HG03469 (cell line): ENCODE results near the gene ZNF827.
A peak's percentile ranks its signal among the peaks of the same experiment; 100 is the strongest.
"Not testable (repeated sequence)": the region's sequence is repeated elsewhere in the genome, so short reads cannot be mapped to it uniquely, and the experiment has no call there.

Experiments
- ATAC-seq: cut with Tn5 transposase; IDR thresholded peaks from one replicate; pipeline ENCODE4 v1.9.1; 2021; ENCODE audit warnings: mild to moderate bottlenecking, moderate library complexity, moderate number of reproducible peaks; ENCODE audit not compliant: unreplicated experiment

Gene ZNF827

DNA sequence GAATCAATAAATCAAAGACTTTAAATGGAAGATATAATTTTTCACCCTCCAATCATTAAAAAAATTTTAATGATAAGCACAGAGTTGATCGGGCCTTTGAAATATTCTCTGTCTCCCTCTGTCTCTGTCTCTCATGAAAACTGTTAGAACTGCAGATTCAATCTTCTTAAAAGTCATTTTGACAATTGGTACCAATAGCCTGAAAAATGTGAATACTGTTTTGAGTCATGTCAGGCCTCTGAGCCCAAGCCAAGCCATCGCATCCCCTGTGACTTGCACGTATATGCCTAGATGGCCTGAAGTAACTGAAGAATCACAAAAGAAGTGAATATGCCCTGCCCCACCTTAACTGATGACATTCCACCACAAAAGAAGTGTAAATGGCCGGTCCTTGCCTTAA lies 106.2 kb downstream of the ZNF827 start:
- not testable (repeated sequence) for ATAC-seq

DNA sequence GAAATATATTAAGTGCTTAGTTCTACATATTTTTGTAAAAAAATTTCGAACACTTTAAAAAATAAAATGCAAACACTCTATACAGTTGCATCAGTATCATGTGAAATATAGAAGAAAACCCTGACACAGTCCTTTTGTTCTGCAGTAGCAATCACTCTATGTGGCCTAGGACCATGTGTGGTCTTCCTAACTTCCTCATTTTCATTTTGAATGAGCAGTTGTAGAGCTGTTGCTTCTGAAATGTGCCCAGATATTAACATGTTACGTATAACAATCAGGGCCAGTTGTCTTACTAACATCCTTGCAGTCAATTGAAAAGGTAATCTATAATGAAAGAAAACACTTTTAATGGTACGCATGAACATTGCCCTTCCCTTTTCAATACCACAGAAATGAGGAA lies 107.9 kb downstream of the ZNF827 start:
- ATAC-seq = peak; percentile 59

- peak; percentile 36 for ATAC-seq
Measured at GRCh38 chr4:145829629-145830395, 108.8 kb downstream of the ZNF827 start.

- ATAC-seq = peak; percentile 58
Measured at GRCh38 chr4:145828802-145829485, 109.7 kb downstream of the ZNF827 start.

GRCh38 chr4:145827885-145828284 lies 110.7 kb downstream of the ZNF827 start:
- no peak for ATAC-seq

- ATAC-seq = no peak
Measured at GRCh38 chr4:145825255-145825654, 113.4 kb downstream of the ZNF827 start.

GRCh38 chr4:145824463-145824862 lies 114.2 kb downstream of the ZNF827 start:
- no peak for ATAC-seq

GRCh38 chr4:145823743-145824142 lies 114.9 kb downstream of the ZNF827 start:
- ATAC-seq = no peak

- no peak for ATAC-seq
Measured at GRCh38 chr4:145822581-145822980, 116.0 kb downstream of the ZNF827 start.

DNA sequence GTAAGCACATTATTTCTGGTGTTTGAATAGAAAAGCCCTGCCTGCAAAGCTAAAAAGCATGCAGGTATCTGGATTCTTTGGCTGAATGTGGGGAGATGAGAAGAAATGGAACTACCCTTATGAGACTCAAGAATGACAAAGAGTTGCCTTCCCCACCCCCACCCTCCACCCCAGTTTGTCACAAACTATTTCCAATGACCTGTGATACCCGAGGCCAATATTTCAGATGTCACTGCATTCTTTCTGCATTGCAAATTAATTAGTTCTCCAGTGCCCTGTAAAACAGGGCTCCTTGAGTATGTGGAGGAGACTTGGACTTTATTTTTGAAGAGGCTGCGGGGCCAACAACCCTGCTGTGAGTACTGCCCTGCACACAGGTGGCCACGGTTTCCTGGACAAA lies 116.4 kb downstream of the ZNF827 start:
- ATAC-seq = no peak

DNA sequence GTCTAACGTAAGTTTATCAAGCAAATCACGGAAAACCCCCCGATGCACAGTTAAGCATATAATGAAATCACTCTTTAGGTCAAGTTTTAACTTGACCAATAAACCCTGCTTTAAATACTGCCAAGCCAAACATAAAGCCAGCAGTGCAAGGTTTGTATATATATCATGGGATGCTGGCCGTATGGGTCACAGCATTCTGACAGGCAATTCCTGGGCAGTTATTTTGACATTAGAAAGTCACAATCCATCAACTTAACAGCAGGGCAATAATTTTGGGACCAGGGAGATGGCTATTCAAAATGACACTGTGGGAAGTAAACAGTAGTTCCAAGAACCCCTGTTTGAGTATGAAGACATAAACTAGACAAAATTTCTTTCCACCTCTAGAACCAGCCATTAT lies 116.9 kb downstream of the ZNF827 start:
- no peak for ATAC-seq

GRCh38 chr4:145820407-145820806 lies 118.2 kb downstream of the ZNF827 start:
- no peak for ATAC-seq

DNA sequence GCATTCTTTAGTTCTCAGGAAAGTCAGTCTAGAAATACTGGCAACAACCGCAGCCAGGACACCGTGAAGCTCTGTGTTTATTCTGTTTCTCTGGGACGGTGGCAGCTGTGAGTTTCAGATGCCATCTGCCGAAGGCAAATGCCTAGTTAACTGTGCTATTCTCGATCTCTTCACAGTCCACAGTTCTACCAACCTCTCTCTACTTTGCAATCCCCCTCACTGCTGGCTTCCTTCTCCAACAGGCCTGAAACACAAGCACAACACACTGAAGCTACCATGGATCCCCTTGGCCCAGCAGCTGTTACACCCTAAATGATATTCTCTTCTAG lies 118.8 kb downstream of the ZNF827 start:
- ATAC-seq = no peak

- no peak for ATAC-seq
Measured at GRCh38 chr4:145819101-145819852, 119.3 kb downstream of the ZNF827 start.

DNA sequence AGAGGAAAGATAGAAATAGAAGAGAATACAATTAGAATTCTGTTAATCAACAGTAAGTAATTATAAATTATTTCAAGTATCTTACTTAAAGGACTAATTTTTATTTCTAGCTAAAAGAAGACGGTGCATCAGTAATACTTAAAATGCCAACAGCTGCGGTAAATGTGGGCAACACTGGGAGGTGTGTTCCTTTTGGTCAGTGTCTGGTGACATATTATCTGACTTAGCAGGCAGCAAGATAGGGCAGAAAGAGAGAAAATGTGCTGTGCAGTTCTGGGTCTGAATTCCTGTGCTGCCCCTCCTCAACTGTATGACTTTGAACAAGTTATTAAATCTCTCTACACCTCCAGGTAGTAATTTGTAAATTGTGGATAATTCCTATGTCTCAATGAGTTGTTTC lies 120.6 kb downstream of the ZNF827 start:
- no peak for ATAC-seq

- no peak for ATAC-seq
Measured at GRCh38 chr4:145816091-145816490, 122.5 kb downstream of the ZNF827 start.

- ATAC-seq = no peak
Measured at GRCh38 chr4:145815626-145816025, 123.0 kb downstream of the ZNF827 start.

DNA sequence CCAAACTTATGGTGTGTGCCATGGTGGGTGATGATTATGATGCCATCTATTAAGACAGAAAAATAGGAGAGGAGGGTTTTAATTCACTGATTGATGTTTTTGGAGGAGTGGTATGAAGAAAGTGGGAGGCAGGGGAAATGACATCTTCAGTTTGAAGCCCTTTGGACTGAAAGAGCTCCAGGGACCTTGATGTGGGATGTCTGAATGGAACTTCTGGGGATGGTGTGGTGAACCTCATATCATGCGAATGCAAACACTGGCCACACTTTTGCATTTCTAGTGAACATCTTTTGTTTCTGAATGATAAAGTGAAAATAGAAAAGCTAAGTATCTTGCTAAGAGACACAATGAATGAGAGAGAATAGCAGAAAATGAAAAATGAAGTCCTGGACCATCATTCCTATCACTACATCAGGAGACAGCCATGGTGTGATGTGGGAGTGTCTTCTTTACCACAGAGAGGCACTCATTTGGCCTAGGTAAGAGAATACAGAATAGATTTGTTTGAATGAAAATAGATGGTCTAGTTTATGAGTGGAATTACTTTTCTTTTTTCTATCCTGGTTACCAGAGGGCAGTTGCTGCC lies 123.5 kb downstream of the ZNF827 start:
- no peak for ATAC-seq

GRCh38 chr4:145814246-145814645 lies 124.4 kb downstream of the ZNF827 start:
- no peak for ATAC-seq

GRCh38 chr4:145812919-145813318 lies 125.7 kb downstream of the ZNF827 start:
- no peak for ATAC-seq

GRCh38 chr4:145808848-145809512 lies 129.6 kb downstream of the ZNF827 start:
- no peak for ATAC-seq
